ENCODE data around the gene PMM2. TPM values are rescaled to one million over a fixed set of nuclear protein-coding genes. Genes with fewer than 3 reads are reported as not detected.

The PMM2 gene
- total and polyA plus RNA-seq, 9 of the 15 experiments (the other 6 are each of a cell fraction or from before 2014, with no cell fraction given): 5.6 to 42.7 (median 25.9) TPM

GRCh38 chr16:8855051-8855786, 57.6 kb downstream of the PMM2 start (continued):
- TF ChIP-seq MGA (IDR thresholded peaks at IDR 0.05) (no peak), TEAD1 (CRISPR knock-in tag; IDR thresholded peaks at IDR 0.05) (no peak), ZNF121 (CRISPR knock-in tag; conservative IDR thresholded peaks at IDR 0.05) (no peak), E2F1 (CRISPR knock-in tag; IDR thresholded peaks at IDR 0.05) (no peak), PKNOX1 (IDR thresholded peaks at IDR 0.05) (no peak)

Measured in K562 (cell line).